Measurements from ENCODE around the gene TUBA1C.
"Not testable (repeated sequence)": the region's sequence is repeated elsewhere in the genome, so short reads cannot be mapped to it uniquely, and the experiment has no call there.

TUBA1C gene

GRCh38 chr12:49284672-49285071 lies 19.8 kb downstream of the TUBA1C start:
- no peak for DNase-seq

- no peak for DNase-seq
Measured at GRCh38 chr12:49287876-49288275, 23.0 kb downstream of the TUBA1C start.

- DNase-seq: peak; percentile 67
Measured at GRCh38 chr12:49288412-49288853, 23.6 kb downstream of the TUBA1C start.

GRCh38 chr12:49288922-49289555 lies 24.2 kb downstream of the TUBA1C start:
- DNase-seq: no peak

- no peak for DNase-seq
Measured at GRCh38 chr12:49292729-49293055, 27.8 kb downstream of the TUBA1C start.

- DNase-seq: no peak
Measured at GRCh38 chr12:49293056-49293956, 28.4 kb downstream of the TUBA1C start.

GRCh38 chr12:49294086-49294803 lies 29.4 kb downstream of the TUBA1C start:
- DNase-seq: no peak

- no peak for DNase-seq
Measured at GRCh38 chr12:49294804-49295081, 29.9 kb downstream of the TUBA1C start.

GRCh38 chr12:49295082-49295936 lies 30.4 kb downstream of the TUBA1C start, which contains the start of gene PRPH:
TSS of gene PRPH (plus strand) at chr12:49295147. CDS start at chr12:49295201, 54 bp downstream.
- no peak for DNase-seq

GRCh38 chr12:49296034-49296835 lies 31.4 kb downstream of the TUBA1C start:
- DNase-seq: peak; percentile 55

GRCh38 chr12:49296836-49297694 lies 32.2 kb downstream of the TUBA1C start:
- DNase-seq: no peak

- DNase-seq: no peak
Measured at GRCh38 chr12:49297695-49298060, 32.8 kb downstream of the TUBA1C start.

- no peak for DNase-seq
Measured at GRCh38 chr12:49298160-49298559, 33.3 kb downstream of the TUBA1C start.

- no peak for DNase-seq
Measured at GRCh38 chr12:49301760-49302159, 36.9 kb downstream of the TUBA1C start.

- DNase-seq: no peak
Measured at GRCh38 chr12:49304161-49304560, 39.3 kb downstream of the TUBA1C start.

- DNase-seq: no peak
Measured at GRCh38 chr12:49305762-49306510, 41.1 kb downstream of the TUBA1C start.

- no peak for DNase-seq
Measured at GRCh38 chr12:49309386-49309785, 44.5 kb downstream of the TUBA1C start.

- DNase-seq: not testable (repeated sequence)
Measured at GRCh38 chr12:49310451-49311000, 45.6 kb downstream of the TUBA1C start.

GRCh38 chr12:49314811-49315210 lies 49.9 kb downstream of the TUBA1C start:
- DNase-seq: no peak

GRCh38 chr12:49317118-49317517 lies 52.2 kb downstream of the TUBA1C start:
- not testable (repeated sequence) for DNase-seq
